Amygdala (tissue), 56 donors: Measurements from ENCODE around the gene TRMT11.

ENCODE experiments used
- DNase-seq, 56 donors: peaks; one replicate each; lab custom pipeline; 2025; lab: John Stamatoyannopoulos, UW

TRMT11 gene

GRCh38 chr6:126071000-126071647 is 84.8 kb downstream of the TRMT11 start:
- no peak for DNase-seq

DNA sequence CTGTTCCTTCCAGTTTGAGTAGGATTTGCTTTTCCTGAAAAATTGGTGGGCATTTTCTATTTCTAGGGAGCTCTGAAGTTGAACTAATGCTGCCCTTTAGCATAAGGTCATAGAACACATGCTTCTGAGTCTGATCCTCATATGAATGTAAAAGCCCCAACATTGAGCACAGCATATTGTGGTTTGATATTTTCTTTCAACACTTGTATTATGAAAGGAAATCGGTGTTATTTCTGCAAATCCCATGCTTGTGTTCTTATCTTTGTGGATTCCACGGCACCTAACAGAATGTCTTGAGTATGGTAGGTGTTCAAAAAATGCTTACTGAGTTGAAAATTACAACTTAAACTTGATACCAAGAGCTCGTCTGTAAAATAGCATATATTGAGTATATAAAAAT is 85.8 kb downstream of the TRMT11 start:
- no peak for DNase-seq

DNA sequence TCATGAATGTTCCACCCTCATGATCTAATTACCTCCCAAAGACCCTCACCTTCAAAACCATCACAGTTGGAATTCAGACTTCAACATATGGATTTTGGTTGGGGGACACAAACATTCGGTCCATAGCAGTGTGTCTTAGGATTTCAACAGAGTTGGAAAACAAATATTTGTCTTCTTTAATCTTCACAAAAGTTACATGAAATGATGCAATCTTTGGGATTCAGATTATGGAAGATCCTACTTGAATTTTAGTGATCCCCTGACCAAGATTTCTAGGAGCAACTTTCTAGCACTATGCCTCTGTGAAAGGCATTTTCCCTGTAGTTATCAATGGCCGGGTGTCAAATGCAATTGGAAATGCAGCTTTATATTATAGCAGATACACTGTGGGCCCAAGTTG is 86.5 kb downstream of the TRMT11 start:
- DNase-seq = no peak

DNA sequence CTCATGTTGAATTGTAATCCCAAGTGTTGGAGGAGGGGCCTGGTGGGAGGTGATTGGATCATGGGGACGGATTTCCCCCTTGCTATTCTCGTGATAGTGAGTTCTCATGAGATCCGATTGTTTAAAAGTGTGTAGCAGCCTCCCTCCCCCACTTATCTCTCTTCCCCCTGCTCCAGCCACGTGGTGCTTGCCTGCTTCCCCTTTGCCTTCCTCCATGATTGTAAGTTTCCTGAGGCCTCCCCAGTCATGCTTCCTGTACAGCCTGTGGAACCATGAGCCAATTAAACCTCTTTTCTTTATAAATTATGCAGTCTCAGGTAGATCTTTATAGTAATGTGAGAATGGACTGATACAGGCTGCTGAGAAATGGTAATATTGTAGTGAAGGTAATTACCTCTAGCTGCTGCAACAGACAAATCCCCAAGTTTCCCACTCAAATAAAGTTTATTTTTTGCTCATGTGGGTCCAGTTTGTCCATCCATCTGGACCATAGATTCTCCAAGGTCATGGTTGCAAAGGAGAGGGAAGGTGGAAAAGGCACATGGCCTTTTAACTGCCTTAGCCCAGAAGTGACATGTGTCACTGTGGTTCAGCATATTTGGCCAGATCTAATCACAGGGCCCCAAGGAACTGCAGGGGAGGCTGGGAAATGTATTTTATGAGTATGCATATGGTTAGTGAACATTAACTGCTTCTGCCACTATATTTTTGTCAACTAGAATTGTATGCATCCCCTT is 89.2 kb downstream of the TRMT11 start:
- DNase-seq = no peak

GRCh38 chr6:126076992-126077664 is 90.8 kb downstream of the TRMT11 start:
- DNase-seq = no peak

- DNase-seq = no peak
These were observed 91.8 kb downstream of the TRMT11 start for GRCh38 chr6:126077810-126078776.

- no peak for DNase-seq
These were observed 97.5 kb downstream of the TRMT11 start for GRCh38 chr6:126083875-126084274.

DNA sequence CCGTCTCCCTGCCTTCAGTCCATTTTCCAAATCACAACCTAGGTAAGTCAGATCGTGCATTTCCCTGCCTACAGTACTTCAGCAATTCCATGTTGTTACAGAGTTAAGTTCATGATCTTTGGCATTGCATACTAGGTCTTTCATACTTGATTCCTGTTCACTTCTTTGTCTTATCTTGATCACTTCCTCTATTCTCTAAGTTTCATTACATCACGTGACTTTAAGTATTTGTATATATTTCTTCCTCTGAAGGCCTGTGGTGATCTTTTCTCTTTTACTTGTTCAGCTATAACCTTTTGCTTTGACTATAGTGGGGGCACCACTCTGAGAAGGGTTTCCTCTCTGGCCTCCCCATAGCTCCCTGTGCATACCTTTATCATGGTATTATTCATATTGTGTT is 100.2 kb downstream of the TRMT11 start:
- no peak for DNase-seq
